ENCODE results near the gene RGS9BP. TPM values are rescaled to one million over a fixed set of nuclear protein-coding genes. Genes with fewer than 3 reads are reported as not detected.
A peak's percentile ranks its signal among the peaks of the same experiment; 100 is the strongest.
"Not testable (repeated sequence)": the region's sequence is repeated elsewhere in the genome, so short reads cannot be mapped to it uniquely, and the experiment has no call there.

Gene RGS9BP
- total RNA-seq, 2 experiments from 2014 or later: not detected

DNA sequence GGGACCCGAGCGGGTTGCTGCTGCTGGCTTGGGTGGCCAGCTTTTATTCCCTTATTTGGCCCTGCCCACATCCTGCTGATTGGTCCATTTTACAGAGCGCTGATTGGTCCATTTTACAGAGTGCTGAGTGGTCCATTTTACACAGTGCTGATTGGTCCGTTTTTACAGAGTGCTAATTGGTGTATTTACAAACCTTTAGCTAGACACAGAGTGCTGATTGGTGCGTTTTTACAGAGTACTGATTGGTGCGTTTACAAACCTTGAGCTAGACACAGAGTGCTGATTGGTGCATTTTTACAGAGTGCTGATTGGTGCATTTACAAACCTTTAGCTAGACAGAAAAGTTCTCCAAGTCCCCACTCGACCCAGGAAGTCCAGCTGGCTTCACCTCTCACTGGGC is 24.5 kb downstream of the RGS9BP start:
- H3K4me1 Mint-ChIP-seq: peaks cover 31% of the 10 kb centered on the region
- DNase-seq, H3K4me3 Mint-ChIP-seq, H3K27ac Mint-ChIP-seq, H3K27me3 Mint-ChIP-seq: not testable (repeated sequence)
- peaks cover 90% of the 10 kb centered on the region for H3K36me3 Mint-ChIP-seq
- H3K9me3 Mint-ChIP-seq: peaks cover 18% of the 10 kb centered on the region

DNA sequence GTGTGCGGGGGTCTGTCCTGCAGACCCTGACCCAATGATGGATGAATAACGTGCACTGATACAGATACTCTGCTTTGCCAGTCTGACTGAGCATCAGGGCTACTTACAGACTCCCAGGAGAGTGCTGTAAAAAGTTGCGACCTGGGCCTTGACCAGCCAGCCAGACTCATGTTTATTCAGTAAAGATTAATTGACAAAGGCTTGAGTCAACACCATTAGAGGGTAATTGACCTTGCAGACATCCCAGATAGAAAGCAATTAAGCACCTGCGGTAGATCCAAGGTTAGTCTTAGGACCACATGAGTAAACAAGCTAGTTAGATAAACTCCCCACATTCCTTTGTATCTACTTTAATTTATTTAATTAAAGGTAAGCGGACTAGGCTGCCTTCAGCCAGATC is 26.4 kb downstream of the RGS9BP start:
- H3K4me1 Mint-ChIP-seq: peaks cover 19% of the 10 kb centered on the region
- DNase-seq: no peak
- H3K36me3 Mint-ChIP-seq: peaks cover 89% of the 10 kb centered on the region
- no peaks in the 10 kb centered on the region for H3K27me3 Mint-ChIP-seq
- H3K9me3 Mint-ChIP-seq: peaks cover 21% of the 10 kb centered on the region
- no peak overlapping the region for H3K4me3 Mint-ChIP-seq
- H3K27ac Mint-ChIP-seq: no peak overlapping the region

DNA sequence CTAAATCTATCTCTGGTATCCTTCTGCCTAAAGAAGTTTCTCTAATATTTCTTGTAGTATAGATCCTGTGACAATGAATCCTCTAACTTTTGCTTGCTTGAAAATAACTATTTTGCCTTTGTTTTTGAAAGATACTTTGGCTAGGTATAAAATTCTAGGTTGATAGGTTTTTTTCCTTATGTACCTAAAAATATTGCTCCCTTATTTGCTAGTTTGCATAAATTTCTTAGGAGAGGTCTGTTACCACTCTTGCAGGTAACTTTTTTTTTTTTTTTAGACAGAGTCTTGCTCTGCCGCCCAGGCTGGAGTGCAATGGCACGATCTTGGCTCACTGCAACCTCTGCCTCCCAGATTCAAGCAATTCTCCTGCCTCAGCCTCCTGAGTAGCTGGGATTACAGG is 28.4 kb downstream of the RGS9BP start:
- H3K9me3 Mint-ChIP-seq: peaks cover 18% of the 10 kb centered on the region
- H3K27me3 Mint-ChIP-seq, DNase-seq, H3K4me3 Mint-ChIP-seq, H3K27ac Mint-ChIP-seq: not testable (repeated sequence)
- H3K4me1 Mint-ChIP-seq: peaks cover 20% of the 10 kb centered on the region
- H3K36me3 Mint-ChIP-seq: peaks cover 86% of the 10 kb centered on the region

GRCh38 chr19:32708457-32708856 is 32.8 kb downstream of the RGS9BP start:
- peak; percentile 21 for DNase-seq
- H3K9me3 Mint-ChIP-seq: peaks cover 9% of the 10 kb centered on the region
- peak overlapping the region; percentile 8 for H3K27ac Mint-ChIP-seq
- H3K27me3 Mint-ChIP-seq: no peaks in the 10 kb centered on the region
- no peak overlapping the region for H3K4me3 Mint-ChIP-seq
- H3K36me3 Mint-ChIP-seq: peaks cover 56% of the 10 kb centered on the region
- H3K4me1 Mint-ChIP-seq: peaks cover 15% of the 10 kb centered on the region

GRCh38 chr19:32709032-32709431 is 33.4 kb downstream of the RGS9BP start:
- no peaks in the 10 kb centered on the region for H3K27me3 Mint-ChIP-seq
- no peak for DNase-seq
- peaks cover 53% of the 10 kb centered on the region for H3K36me3 Mint-ChIP-seq
- no peak overlapping the region for H3K4me3 Mint-ChIP-seq
- peaks cover 7% of the 10 kb centered on the region for H3K9me3 Mint-ChIP-seq
- peaks cover 15% of the 10 kb centered on the region for H3K4me1 Mint-ChIP-seq
- peak overlapping the region; percentile 64 for H3K27ac Mint-ChIP-seq

DNA sequence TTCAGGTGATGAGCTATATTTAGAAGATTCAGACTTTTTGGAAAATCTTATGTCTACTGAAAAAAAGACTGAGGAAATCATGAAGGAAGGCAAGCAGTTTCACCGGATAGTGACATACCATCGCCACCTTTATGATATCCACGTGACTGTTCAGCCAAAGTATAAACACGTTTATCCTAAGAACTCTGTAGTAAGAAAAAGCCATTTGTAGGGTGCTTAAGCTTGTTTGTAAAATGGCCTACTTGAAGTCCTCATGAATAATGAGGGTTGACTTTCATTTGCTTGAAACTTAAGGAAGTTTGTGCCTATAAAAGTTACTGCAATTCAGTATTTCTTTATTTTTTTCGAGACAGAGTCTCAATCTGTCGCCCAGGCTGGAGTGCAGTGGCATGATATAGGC is 36.1 kb downstream of the RGS9BP start:
- no peak overlapping the region for H3K4me3 Mint-ChIP-seq

GRCh38 chr19:32716203-32716602 is 40.6 kb downstream of the RGS9BP start:
- not testable (repeated sequence) for H3K27me3 Mint-ChIP-seq, H3K9me3 Mint-ChIP-seq, DNase-seq, H3K27ac Mint-ChIP-seq, H3K4me3 Mint-ChIP-seq, H3K4me1 Mint-ChIP-seq
- H3K36me3 Mint-ChIP-seq: peaks cover 12% of the 10 kb centered on the region

More for the DNA sequence above, 36.1 kb downstream of the RGS9BP start:
- H3K27me3 Mint-ChIP-seq: no peaks in the 10 kb centered on the region
- peaks cover 37% of the 10 kb centered on the region for H3K36me3 Mint-ChIP-seq
- no peaks in the 10 kb centered on the region for H3K9me3 Mint-ChIP-seq
- H3K4me1 Mint-ChIP-seq: peaks cover 13% of the 10 kb centered on the region
- no peak for DNase-seq
- no peak overlapping the region for H3K27ac Mint-ChIP-seq

DNA sequence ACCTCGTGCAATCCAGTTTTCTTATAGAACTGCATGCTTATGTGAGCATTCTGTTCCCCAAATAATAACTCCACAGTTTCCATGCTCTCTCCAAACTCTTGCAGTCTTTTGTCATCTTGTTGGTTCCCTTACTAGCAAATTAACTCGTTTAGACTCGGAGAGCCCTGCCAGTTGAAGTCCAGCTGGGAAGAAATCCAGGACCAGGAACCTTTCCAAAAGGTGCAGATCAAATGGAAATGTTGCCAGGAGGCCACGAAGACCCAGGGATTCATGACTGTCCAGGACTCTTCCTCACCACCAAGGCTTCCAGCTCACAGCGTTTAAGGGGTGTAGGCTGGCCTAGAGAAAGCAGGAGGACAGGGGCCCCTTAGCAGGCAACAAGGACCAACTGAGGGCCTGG is 41.8 kb downstream of the RGS9BP start:
- H3K27ac Mint-ChIP-seq: no peak overlapping the region
- H3K9me3 Mint-ChIP-seq: no peaks in the 10 kb centered on the region
- no peaks in the 10 kb centered on the region for H3K27me3 Mint-ChIP-seq
- no peak overlapping the region for H3K4me3 Mint-ChIP-seq
- peaks cover 11% of the 10 kb centered on the region for H3K36me3 Mint-ChIP-seq
- no peaks in the 10 kb centered on the region for H3K4me1 Mint-ChIP-seq
- no peak for DNase-seq

- Mint-ChIP-seq H3K27ac (no peak overlapping the region), H3K4me1 (no peaks in the 10 kb centered on the region), H3K9me3 (no peaks in the 10 kb centered on the region), H3K36me3 (peaks cover 10% of the 10 kb centered on the region), H3K27me3 (no peaks in the 10 kb centered on the region), H3K4me3 (no peak overlapping the region)
- DNase-seq: no peak
Measured at GRCh38 chr19:32718286-32718685, 42.6 kb downstream of the RGS9BP start.

DNA sequence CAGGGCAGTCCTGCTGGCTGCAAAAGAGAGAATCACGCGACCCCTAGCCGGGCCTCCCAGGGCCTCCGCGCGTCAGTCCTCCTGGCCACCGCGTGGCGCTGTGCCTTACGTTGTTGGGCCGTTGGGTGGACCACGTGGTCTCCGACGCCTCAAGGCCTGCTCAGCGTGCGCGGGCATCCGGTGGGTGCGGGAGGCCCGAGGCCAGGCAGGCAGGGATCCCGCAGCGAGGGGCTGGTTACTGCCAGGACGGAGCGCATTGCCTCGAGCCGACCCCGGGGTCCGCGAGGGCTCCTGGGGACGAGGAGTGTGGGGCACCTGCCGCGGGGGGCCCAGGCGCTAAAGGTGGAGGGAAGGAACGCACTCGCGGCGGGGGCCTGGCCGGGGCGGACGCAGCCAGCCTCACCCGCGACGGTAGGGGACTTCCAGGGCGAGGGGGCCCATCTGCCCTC is 44.0 kb downstream of the RGS9BP start, which contains the start of gene TDRD12:
Gene TDRD12, plus strand, starts transcription at position 157 of the 449 bp plus-strand sequence. CDS start 306 bp downstream, outside the sequence.
- no peak within 1 kb of the TSS for H3K4me3 Mint-ChIP-seq
- H3K36me3 Mint-ChIP-seq: peaks cover 7% of the 10 kb centered on the region
- H3K9me3 Mint-ChIP-seq: no peaks in the 10 kb centered on the region
- H3K27ac Mint-ChIP-seq: no peak within 1 kb of the TSS
- DNase-seq: no peak
- H3K27me3 Mint-ChIP-seq: no peaks in the 10 kb centered on the region
- no peaks in the 10 kb centered on the region for H3K4me1 Mint-ChIP-seq

DNA sequence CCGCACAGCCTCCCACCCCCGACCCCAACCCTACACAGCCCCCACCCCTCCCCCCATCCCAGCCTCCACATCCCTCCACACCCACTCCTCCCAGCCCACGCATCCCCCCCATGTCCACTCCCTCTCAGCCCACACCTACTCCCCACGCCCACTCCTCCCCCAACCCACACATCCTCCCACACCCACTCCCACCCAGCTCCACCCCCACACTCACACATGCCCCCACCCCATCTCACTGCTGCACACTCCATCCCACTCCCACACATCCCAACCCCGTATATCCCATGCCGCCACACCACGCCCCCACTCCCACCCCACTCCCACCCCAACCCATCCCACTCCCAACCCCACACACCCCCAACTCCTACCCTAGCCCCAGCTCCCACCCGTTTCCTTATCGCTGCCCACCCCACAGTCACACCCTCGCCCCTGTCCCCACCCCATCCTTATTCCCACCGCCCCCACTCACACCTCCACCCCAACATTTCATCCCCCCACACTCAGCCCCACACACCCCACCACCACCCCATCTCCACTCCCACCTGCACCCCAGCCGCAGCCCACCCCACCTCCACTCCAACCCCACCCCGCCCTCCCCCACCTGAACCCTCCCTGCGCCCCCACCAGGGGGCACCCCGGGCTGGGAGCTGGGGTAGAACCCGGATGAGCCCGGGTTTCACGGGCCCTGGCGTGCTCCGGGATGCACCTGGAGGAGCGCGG is 44.7 kb downstream of the RGS9BP start:
- DNase-seq: no peak
- Mint-ChIP-seq H3K36me3 (peaks cover 2% of the 10 kb centered on the region), H3K4me3 (no peak overlapping the region), H3K4me1 (no peaks in the 10 kb centered on the region), H3K27ac (no peak overlapping the region), H3K9me3 (no peaks in the 10 kb centered on the region), H3K27me3 (no peaks in the 10 kb centered on the region)

GRCh38 chr19:32720936-32721250 is 45.2 kb downstream of the RGS9BP start:
- no peak overlapping the region for H3K27ac Mint-ChIP-seq

More at GRCh38 chr19:32720936-32721250, 45.2 kb downstream of the RGS9BP start:
- DNase-seq: no peak
- no peak overlapping the region for H3K4me3 Mint-ChIP-seq
- H3K27me3 Mint-ChIP-seq: no peaks in the 10 kb centered on the region
- H3K36me3 Mint-ChIP-seq: no peaks in the 10 kb centered on the region
- H3K9me3 Mint-ChIP-seq: peaks cover 1% of the 10 kb centered on the region
- no peaks in the 10 kb centered on the region for H3K4me1 Mint-ChIP-seq

Other genes with a start within 250 kb of the RGS9BP start
- gene PDCD5, start 94.7 kb upstream of the RGS9BP start, total RNA-seq: 100 to 1,000 TPM; 243 to 264 TPM
- gene ANKRD27, start 668 bp upstream of the RGS9BP start, total RNA-seq: 10 to 100 TPM; 27.7 to 29.0 TPM
- 10 to 100 TPM; 16.2 to 16.4 TPM for gene NUDT19, start 16.0 kb downstream of the RGS9BP start, total RNA-seq
- gene TDRD12, start 43.9 kb downstream of the RGS9BP start, total RNA-seq: under 1 TPM in 1 of 2 experiments, not detected in 1; 0.06 TPM
- gene SLC7A9, start 193.9 kb downstream of the RGS9BP start, total RNA-seq: not detected